HepG2 (cell line): Measurements from ENCODE around the gene TECPR1. TPM values are rescaled to one million over a fixed set of nuclear protein-coding genes. Genes with fewer than 3 reads are reported as not detected.
A peak's percentile ranks its signal among the peaks of the same experiment; 100 is the strongest.

Source experiments
- EEA1 ChIP-seq: sonication (generic); formaldehyde crosslinking; IDR thresholded peaks from 2 replicates; pipeline ENCODE4 v1.5.1; 2020; ENCODE audit warnings: mild to moderate bottlenecking, missing genetic modification reagents, borderline replicate concordance
- GATAD2A ChIP-seq: IDR thresholded peaks from 2 replicates; pipeline ENCODE4 v1.6.1; 2016
- HNRNPL ChIP-seq: fragments of 200-400 bp; formaldehyde crosslinking; IDR thresholded peaks from 2 replicates; pipeline ENCODE4 v1.6.1; 2017; ENCODE audit warnings: mild to moderate bottlenecking, low read depth, low read length
- KAT2B ChIP-seq: fragments of 150-350 bp; IDR thresholded peaks from 2 replicates; pipeline ENCODE4 v1.6.1; 2014; ENCODE audit warnings: low read depth, low read length, borderline replicate concordance
- MXI1 ChIP-seq: IDR thresholded peaks from 3 replicates; pipeline ENCODE4 v1.6.1; 2012; ENCODE audit warnings: low read depth, low read length, inconsistent platforms, borderline replicate concordance
- NFE2L2 ChIP-seq: fragments of 150-350 bp; IDR thresholded peaks from 2 replicates; pipeline ENCODE4 v1.6.1; 2014; ENCODE audit warnings: low read length
- NKX3-1 ChIP-seq: sonication (generic); formaldehyde crosslinking; IDR thresholded peaks from 2 replicates; pipeline ENCODE4 v1.5.0; 2020; ENCODE audit warnings: missing genetic modification reagents
- NR3C1 ChIP-seq: sonication (generic); formaldehyde crosslinking; IDR thresholded peaks from 2 replicates; pipeline ENCODE4 v1.4.0; 2020; ENCODE audit warnings: missing genetic modification reagents
- ONECUT2 ChIP-seq: sonication (generic); formaldehyde crosslinking; IDR thresholded peaks from 2 replicates; pipeline ENCODE4 v1.4.0; 2020; ENCODE audit warnings: missing genetic modification reagents
- PHF20 ChIP-seq: sonication (generic); formaldehyde crosslinking; IDR thresholded peaks from 2 replicates; pipeline ENCODE4 v1.5.0; 2020; ENCODE audit warnings: mild to moderate bottlenecking, missing genetic modification reagents
- SYNCRIP ChIP-seq: fragments of 200-400 bp; formaldehyde crosslinking; IDR thresholded peaks from 2 replicates; pipeline ENCODE4 v1.6.1; 2018; ENCODE audit warnings: mild to moderate bottlenecking, low read depth, low read length; ENCODE audit not compliant: insufficient read depth
- YEATS2 ChIP-seq: sonication (generic); formaldehyde crosslinking; IDR thresholded peaks from 2 replicates; pipeline ENCODE4 v1.4.0; 2020; ENCODE audit warnings: missing genetic modification reagents, borderline replicate concordance
- ZNF124 ChIP-seq: sonication (generic); formaldehyde crosslinking; IDR thresholded peaks from 2 replicates; pipeline ENCODE4 v1.4.0; 2020; ENCODE audit warnings: missing genetic modification reagents
- ZNF232 ChIP-seq: sonication (generic); formaldehyde crosslinking; IDR thresholded peaks from 2 replicates; pipeline ENCODE4 v1.4.0; 2020; ENCODE audit warnings: missing genetic modification reagents, borderline replicate concordance
- polyA plus RNA-seq, 8 experiments: library from polyadenylated mRNA; depleted of rRNA in 3 of 8; stranded (reverse) in 7 of 8; unstranded in 1 of 8; fragments of >200 nt; fragmentation: Illumina TruSeq in 4 of 8; extraction: Trizol in 4 of 8; gene quantifications; 2 replicates each; pipeline versions ENCODE4 v1.2.1 to v1.2.3, GENCODE V29; 2011 to 2016; ENCODE audit warnings: low read depth in 4 of 8, missing spikeins in 1 of 8, mixed read lengths in 1 of 8; ENCODE audit not compliant: insufficient read depth in 1 of 8
- total RNA-seq, 5 experiments: library from RNA; depleted of rRNA; stranded (reverse); fragments of >200 nt; fragmentation: Illumina TruSeq; extraction: Trizol; gene quantifications; 2 replicates each; pipeline ENCODE4 v1.2.3, GENCODE V29; 2016; ENCODE audit warnings: low read depth in 1 of 5
- TF ChIP-seq, protein P1 (sequence below): sonication (generic); formaldehyde crosslinking; IDR thresholded peaks from 2 replicates; pipeline ENCODE4 v1.4.0; 2020; ENCODE audit warnings: missing genetic modification reagents, mild to moderate bottlenecking, borderline replicate concordance
- TF ChIP-seq, protein P2 (sequence below): sonication (generic); formaldehyde crosslinking; IDR thresholded peaks from 2 replicates; pipeline ENCODE4 v1.5.0; 2020; ENCODE audit warnings: missing genetic modification reagents, mild to moderate bottlenecking, borderline replicate concordance
- TF ChIP-seq, protein P3 (sequence below): IDR thresholded peaks from 2 replicates; pipeline ENCODE4 v1.6.1; 2016; ENCODE audit warnings: low read depth
- TF ChIP-seq, protein P4 (sequence below): sonication (generic); formaldehyde crosslinking; IDR thresholded peaks from 2 replicates; pipeline ENCODE4 v1.4.0; 2020; ENCODE audit warnings: mild to moderate bottlenecking, low read depth, missing genetic modification reagents
- TF ChIP-seq, protein P5 (sequence below): sonication (generic); formaldehyde crosslinking; IDR thresholded peaks from 2 replicates; pipeline ENCODE4 v1.8.1; 2023; ENCODE audit warnings: missing genetic modification reagents, mild to moderate bottlenecking, borderline replicate concordance
- TF ChIP-seq, protein P6 (sequence below): sonication (generic); formaldehyde crosslinking; IDR thresholded peaks from 2 replicates; pipeline ENCODE4 v1.5.0; 2020; ENCODE audit warnings: missing genetic modification reagents
- TF ChIP-seq, protein P7 (sequence below): sonication (generic); formaldehyde crosslinking; IDR thresholded peaks from 2 replicates; pipeline ENCODE4 v1.8.1; 2023; ENCODE audit warnings: missing genetic modification reagents, inconsistent platforms, borderline replicate concordance

The TECPR1 gene
- total and polyA plus RNA-seq, 2 of the 13 experiments (the other 11 are each of a cell fraction or from before 2014, with no cell fraction given) = 2.3 to 6.3 TPM

DNA sequence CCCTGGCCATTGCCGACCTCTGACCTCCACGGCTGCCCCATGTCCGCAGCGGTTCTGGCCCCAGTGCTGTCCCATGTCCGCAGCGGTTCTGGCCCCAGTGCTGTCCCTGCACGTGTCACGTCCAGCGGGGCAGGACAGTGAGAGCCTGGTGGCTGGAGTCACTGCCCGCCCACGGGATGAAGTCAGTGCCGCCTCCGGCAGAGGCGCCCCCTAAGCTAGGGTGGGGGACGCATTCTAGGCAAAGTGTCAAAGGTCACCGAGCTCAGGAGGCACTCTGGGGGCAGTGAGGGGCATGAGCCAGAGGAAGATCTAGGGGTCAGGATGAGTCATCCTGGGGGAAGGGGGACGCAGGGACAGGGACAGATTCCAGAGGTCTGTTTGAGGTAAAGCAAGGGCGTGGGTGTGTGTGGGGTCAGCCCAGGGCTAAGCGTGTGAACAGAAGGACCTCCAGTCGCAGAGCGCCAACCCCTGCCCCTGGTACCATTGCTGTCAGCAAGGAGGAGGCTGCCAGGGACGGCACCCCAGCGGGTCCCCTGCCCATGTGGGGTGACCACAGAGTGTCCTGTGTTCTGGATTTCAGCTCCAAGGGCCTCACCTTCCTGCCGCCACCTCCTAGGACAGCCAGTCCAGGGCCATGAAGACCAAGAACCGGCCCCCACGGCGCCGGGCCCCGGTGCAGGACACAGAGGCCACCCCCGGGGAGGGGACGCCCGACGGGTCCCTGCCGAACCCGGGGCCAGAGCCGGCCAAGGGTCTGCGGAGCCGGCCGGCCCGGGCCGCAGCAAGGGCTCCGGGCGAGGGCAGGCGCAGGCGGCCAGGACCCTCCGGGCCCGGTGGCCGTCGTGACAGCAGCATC is 40.1 kb downstream of the TECPR1 start (continued):
- TF ChIP-seq ZNF232 (CRISPR knock-in tag) = no peak
- no peak for TF ChIP-seq NR3C1 (CRISPR knock-in tag)
- TF ChIP-seq MXI1 = no peak; the same call in 2 of the 3 replicates
- TF ChIP-seq NKX3-1 = no peak
- TF ChIP-seq EEA1 (CRISPR knock-in tag) = no peak
- TF ChIP-seq, protein P1, sequence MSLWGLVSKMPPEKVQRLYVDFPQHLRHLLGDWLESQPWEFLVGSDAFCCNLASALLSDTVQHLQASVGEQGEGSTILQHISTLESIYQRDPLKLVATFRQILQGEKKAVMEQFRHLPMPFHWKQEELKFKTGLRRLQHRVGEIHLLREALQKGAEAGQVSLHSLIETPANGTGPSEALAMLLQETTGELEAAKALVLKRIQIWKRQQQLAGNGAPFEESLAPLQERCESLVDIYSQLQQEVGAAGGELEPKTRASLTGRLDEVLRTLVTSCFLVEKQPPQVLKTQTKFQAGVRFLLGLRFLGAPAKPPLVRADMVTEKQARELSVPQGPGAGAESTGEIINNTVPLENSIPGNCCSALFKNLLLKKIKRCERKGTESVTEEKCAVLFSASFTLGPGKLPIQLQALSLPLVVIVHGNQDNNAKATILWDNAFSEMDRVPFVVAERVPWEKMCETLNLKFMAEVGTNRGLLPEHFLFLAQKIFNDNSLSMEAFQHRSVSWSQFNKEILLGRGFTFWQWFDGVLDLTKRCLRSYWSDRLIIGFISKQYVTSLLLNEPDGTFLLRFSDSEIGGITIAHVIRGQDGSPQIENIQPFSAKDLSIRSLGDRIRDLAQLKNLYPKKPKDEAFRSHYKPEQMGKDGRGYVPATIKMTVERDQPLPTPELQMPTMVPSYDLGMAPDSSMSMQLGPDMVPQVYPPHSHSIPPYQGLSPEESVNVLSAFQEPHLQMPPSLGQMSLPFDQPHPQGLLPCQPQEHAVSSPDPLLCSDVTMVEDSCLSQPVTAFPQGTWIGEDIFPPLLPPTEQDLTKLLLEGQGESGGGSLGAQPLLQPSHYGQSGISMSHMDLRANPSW (CRISPR knock-in tag) = no peak
- TF ChIP-seq, protein P2, sequence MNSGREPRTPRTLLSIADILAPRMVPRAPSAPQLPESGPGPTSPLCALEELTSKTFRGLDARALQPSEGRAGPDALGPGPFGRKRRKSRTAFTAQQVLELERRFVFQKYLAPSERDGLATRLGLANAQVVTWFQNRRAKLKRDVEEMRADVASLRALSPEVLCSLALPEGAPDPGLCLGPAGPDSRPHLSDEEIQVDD (CRISPR knock-in tag) = peak; percentile 25; the same call in 1 of the 2 replicates
- TF ChIP-seq, protein P3, sequence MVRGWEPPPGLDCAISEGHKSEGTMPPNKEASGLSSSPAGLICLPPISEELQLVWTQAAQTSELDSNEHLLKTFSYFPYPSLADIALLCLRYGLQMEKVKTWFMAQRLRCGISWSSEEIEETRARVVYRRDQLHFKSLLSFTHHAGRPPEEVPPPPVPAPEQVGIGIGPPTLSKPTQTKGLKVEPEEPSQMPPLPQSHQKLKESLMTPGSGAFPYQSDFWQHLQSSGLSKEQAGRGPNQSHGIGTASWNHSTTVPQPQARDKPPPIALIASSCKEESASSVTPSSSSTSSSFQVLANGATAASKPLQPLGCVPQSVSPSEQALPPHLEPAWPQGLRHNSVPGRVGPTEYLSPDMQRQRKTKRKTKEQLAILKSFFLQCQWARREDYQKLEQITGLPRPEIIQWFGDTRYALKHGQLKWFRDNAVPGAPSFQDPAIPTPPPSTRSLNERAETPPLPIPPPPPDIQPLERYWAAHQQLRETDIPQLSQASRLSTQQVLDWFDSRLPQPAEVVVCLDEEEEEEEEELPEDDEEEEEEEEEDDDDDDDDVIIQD (CRISPR knock-in tag) = peak; percentile 23; the same call in 1 of the 2 replicates
- TF ChIP-seq, protein P4, sequence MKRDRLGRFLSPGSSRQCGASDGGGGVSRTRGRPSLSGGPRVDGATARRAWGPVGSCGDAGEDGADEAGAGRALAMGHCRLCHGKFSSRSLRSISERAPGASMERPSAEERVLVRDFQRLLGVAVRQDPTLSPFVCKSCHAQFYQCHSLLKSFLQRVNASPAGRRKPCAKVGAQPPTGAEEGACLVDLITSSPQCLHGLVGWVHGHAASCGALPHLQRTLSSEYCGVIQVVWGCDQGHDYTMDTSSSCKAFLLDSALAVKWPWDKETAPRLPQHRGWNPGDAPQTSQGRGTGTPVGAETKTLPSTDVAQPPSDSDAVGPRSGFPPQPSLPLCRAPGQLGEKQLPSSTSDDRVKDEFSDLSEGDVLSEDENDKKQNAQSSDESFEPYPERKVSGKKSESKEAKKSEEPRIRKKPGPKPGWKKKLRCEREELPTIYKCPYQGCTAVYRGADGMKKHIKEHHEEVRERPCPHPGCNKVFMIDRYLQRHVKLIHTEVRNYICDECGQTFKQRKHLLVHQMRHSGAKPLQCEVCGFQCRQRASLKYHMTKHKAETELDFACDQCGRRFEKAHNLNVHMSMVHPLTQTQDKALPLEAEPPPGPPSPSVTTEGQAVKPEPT (CRISPR knock-in tag) = no peak
- TF ChIP-seq PHF20 (CRISPR knock-in tag) = no peak
- TF ChIP-seq, protein P5, sequence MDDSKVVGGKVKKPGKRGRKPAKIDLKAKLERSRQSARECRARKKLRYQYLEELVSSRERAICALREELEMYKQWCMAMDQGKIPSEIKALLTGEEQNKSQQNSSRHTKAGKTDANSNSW (CRISPR knock-in tag) = no peak
- TF ChIP-seq NFE2L2 = no peak
- TF ChIP-seq HNRNPL = peak; percentile 84
- TF ChIP-seq, protein P6, sequence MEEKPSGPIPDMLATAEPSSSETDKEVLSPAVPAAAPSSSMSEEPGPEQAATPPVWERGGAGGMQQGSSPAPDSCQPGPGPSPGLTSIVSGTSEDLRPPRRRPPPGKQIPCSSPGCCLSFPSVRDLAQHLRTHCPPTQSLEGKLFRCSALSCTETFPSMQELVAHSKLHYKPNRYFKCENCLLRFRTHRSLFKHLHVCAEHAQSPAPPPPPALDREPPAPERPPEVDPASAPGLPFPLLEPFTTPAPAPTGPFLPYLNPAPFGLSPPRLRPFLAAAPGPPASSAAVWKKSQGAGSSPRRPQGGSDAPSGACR (CRISPR knock-in tag) = no peak
- no peak for TF ChIP-seq ZNF124 (CRISPR knock-in tag)
- no peak for TF ChIP-seq ONECUT2 (CRISPR knock-in tag)
- TF ChIP-seq YEATS2 (CRISPR knock-in tag) = no peak
- TF ChIP-seq KAT2B = no peak
- TF ChIP-seq SYNCRIP = no peak
- peak; percentile 74 for TF ChIP-seq GATAD2A (CRISPR knock-in tag)
- TF ChIP-seq, protein P7, sequence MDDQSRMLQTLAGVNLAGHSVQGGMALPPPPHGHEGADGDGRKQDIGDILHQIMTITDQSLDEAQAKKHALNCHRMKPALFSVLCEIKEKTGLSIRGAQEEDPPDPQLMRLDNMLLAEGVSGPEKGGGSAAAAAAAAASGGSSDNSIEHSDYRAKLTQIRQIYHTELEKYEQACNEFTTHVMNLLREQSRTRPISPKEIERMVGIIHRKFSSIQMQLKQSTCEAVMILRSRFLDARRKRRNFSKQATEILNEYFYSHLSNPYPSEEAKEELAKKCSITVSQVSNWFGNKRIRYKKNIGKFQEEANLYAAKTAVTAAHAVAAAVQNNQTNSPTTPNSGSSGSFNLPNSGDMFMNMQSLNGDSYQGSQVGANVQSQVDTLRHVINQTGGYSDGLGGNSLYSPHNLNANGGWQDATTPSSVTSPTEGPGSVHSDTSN = no peak
